SJCRH30 (cell line): Measurements from ENCODE around the gene CDK17. TPM values are rescaled to one million over a fixed set of nuclear protein-coding genes. Genes with fewer than 3 reads are reported as not detected.
A peak's percentile ranks its signal among the peaks of the same experiment; 100 is the strongest.
"Not testable (repeated sequence)": the region's sequence is repeated elsewhere in the genome, so short reads cannot be mapped to it uniquely, and the experiment has no call there.

Experiments used
- DNase-seq, 2 experiments: peaks; one replicate each; pipeline ENCODE4 v3.0.0-alpha.2; 2015 to 2020
- H3K27ac ChIP-seq: fragments of 250-450 bp; sonication (Bioruptor Pico); 2 replicates; pipeline ENCODE4 v1.5.1; 2020; ENCODE audit warnings: mild to moderate bottlenecking, moderate library complexity
- H3K27me3 ChIP-seq: fragments of 250-450 bp; sonication (Bioruptor Pico); 2 replicates; pipeline ENCODE4 v1.5.1; 2020; ENCODE audit warnings: mild to moderate bottlenecking, moderate library complexity
- H3K36me3 ChIP-seq: fragments of 250-450 bp; sonication (Bioruptor Pico); 2 replicates; pipeline ENCODE4 v1.5.1; 2020; ENCODE audit warnings: mild to moderate bottlenecking, moderate library complexity
- H3K4me1 ChIP-seq: fragments of 250-450 bp; sonication (Bioruptor Pico); 2 replicates; pipeline ENCODE4 v1.5.1; 2020; ENCODE audit warnings: mild to moderate bottlenecking, moderate library complexity
- H3K4me3 ChIP-seq: fragments of 250-450 bp; sonication (Bioruptor Pico); 2 replicates; pipeline ENCODE4 v1.5.1; 2020; ENCODE audit warnings: mild to moderate bottlenecking, moderate library complexity
- H3K9me3 ChIP-seq: fragments of 250-450 bp; sonication (Bioruptor Pico); replicated peaks from 2 replicates; pipeline ENCODE4 v1.5.1; 2020; ENCODE audit warnings: mild to moderate bottlenecking, moderate library complexity
- total RNA-seq: library from RNA; depleted of rRNA; stranded (reverse); fragments of >200 nt; shearing (Covaris generic); gene quantifications from 2 replicates; pipeline ENCODE4 v1.2.3, GENCODE V29; 2014; rRNA removed

CDK17 gene
- total RNA-seq, result 20.7 and 28.0 TPM in 2 replicates

GRCh38 chr12:96399919-96400630, at the start of gene CDK17:
TSS of gene CDK17 (minus strand) at chr12:96400439. CDS start at chr12:96334836, 65,603 bp downstream.
- Histone ChIP-seq H3K36me3 (no peaks in the 10 kb centered on the region), H3K27ac (peak within 1 kb of the TSS; percentile 83), H3K4me1 (peaks cover 9% of the 10 kb centered on the region), H3K9me3 (no peaks in the 10 kb centered on the region), H3K27me3 (no peaks in the 10 kb centered on the region), H3K4me3 (peak within 1 kb of the TSS; percentile 96)
- peak; percentile 76 to 81 for DNase-seq

- Histone ChIP-seq H3K4me1 (no peaks in the 10 kb centered on the region), H3K9me3 (no peaks in the 10 kb centered on the region), H3K4me3 (no peak overlapping the region), H3K27me3 (no peaks in the 10 kb centered on the region), H3K27ac (no peak overlapping the region), H3K36me3 (no peaks in the 10 kb centered on the region)
- DNase-seq, result no peak
Observed at GRCh38 chr12:96448300-96448699, 48.1 kb upstream of the CDK17 start.

GRCh38 chr12:96447256-96447655, 47.0 kb upstream of the CDK17 start:
- no peak for DNase-seq
- Histone ChIP-seq H3K36me3 (no peaks in the 10 kb centered on the region), H3K9me3 (no peaks in the 10 kb centered on the region), H3K27ac (no peak overlapping the region), H3K4me3 (no peak overlapping the region), H3K4me1 (no peaks in the 10 kb centered on the region), H3K27me3 (no peaks in the 10 kb centered on the region)

GRCh38 chr12:96445691-96446583, 45.7 kb upstream of the CDK17 start:
- no peak for DNase-seq
- Histone ChIP-seq H3K9me3 (no peaks in the 10 kb centered on the region), H3K27me3 (no peaks in the 10 kb centered on the region), H3K4me3 (no peak overlapping the region), H3K27ac (no peak overlapping the region), H3K4me1 (no peaks in the 10 kb centered on the region), H3K36me3 (no peaks in the 10 kb centered on the region)

GRCh38 chr12:96444399-96444798, 44.2 kb upstream of the CDK17 start:
- Histone ChIP-seq H3K9me3 (no peaks in the 10 kb centered on the region), H3K27ac (no peak overlapping the region), H3K27me3 (no peaks in the 10 kb centered on the region), H3K36me3 (no peaks in the 10 kb centered on the region), H3K4me1 (no peaks in the 10 kb centered on the region), H3K4me3 (no peak overlapping the region)
- DNase-seq, result no peak

GRCh38 chr12:96442906-96443305, 42.7 kb upstream of the CDK17 start:
- H3K36me3 ChIP-seq, result no peaks in the 10 kb centered on the region
- no peak overlapping the region for H3K27ac ChIP-seq
- DNase-seq, result no peak

GRCh38 chr12:96441816-96442215, 41.6 kb upstream of the CDK17 start:
- no peak for DNase-seq
- H3K36me3 ChIP-seq, result no peaks in the 10 kb centered on the region
- H3K27ac ChIP-seq, result no peak overlapping the region
- H3K27me3 ChIP-seq, result no peaks in the 10 kb centered on the region
- no peaks in the 10 kb centered on the region for H3K4me1 ChIP-seq
- H3K9me3 ChIP-seq, result no peaks in the 10 kb centered on the region
- no peak overlapping the region for H3K4me3 ChIP-seq

More at GRCh38 chr12:96442906-96443305, 42.7 kb upstream of the CDK17 start:
- no peaks in the 10 kb centered on the region for H3K9me3 ChIP-seq
- H3K27me3 ChIP-seq, result no peaks in the 10 kb centered on the region
- H3K4me1 ChIP-seq, result no peaks in the 10 kb centered on the region
- no peak overlapping the region for H3K4me3 ChIP-seq

- H3K27ac ChIP-seq, result no peak overlapping the region
- H3K36me3 ChIP-seq, result no peaks in the 10 kb centered on the region
- no peaks in the 10 kb centered on the region for H3K27me3 ChIP-seq
- H3K9me3 ChIP-seq, result no peaks in the 10 kb centered on the region
- no peak overlapping the region for H3K4me3 ChIP-seq
- no peak for DNase-seq
- no peaks in the 10 kb centered on the region for H3K4me1 ChIP-seq
Observed at GRCh38 chr12:96438330-96438729, 38.1 kb upstream of the CDK17 start.

- Histone ChIP-seq H3K36me3 (no peaks in the 10 kb centered on the region), H3K27me3 (no peaks in the 10 kb centered on the region), H3K4me1 (no peaks in the 10 kb centered on the region), H3K4me3 (no peak overlapping the region), H3K27ac (no peak overlapping the region), H3K9me3 (no peaks in the 10 kb centered on the region)
- DNase-seq, result no peak
Observed at GRCh38 chr12:96437171-96437445, 36.9 kb upstream of the CDK17 start.

- Histone ChIP-seq H3K4me1 (no peaks in the 10 kb centered on the region), H3K27ac (no peak overlapping the region), H3K36me3 (no peaks in the 10 kb centered on the region), H3K4me3 (no peak overlapping the region), H3K27me3 (no peaks in the 10 kb centered on the region), H3K9me3 (no peaks in the 10 kb centered on the region)
- no peak for DNase-seq
Observed at GRCh38 chr12:96436366-96437170, 36.3 kb upstream of the CDK17 start.

GRCh38 chr12:96434107-96434506, 33.9 kb upstream of the CDK17 start:
- no peaks in the 10 kb centered on the region for H3K4me1 ChIP-seq
- H3K9me3 ChIP-seq, result no peaks in the 10 kb centered on the region
- no peaks in the 10 kb centered on the region for H3K27me3 ChIP-seq
- no peak overlapping the region for H3K27ac ChIP-seq
- DNase-seq, result peak; percentile 8 to 16
- H3K36me3 ChIP-seq, result no peaks in the 10 kb centered on the region
- H3K4me3 ChIP-seq, result no peak overlapping the region

GRCh38 chr12:96432496-96433321, 32.5 kb upstream of the CDK17 start:
- H3K4me3 ChIP-seq, H3K9me3 ChIP-seq, H3K27ac ChIP-seq, H3K4me1 ChIP-seq, DNase-seq, H3K36me3 ChIP-seq, H3K27me3 ChIP-seq: not testable (repeated sequence)

- Histone ChIP-seq H3K9me3 (no peaks in the 10 kb centered on the region), H3K36me3 (no peaks in the 10 kb centered on the region), H3K4me1 (peaks cover 10% of the 10 kb centered on the region), H3K4me3 (no peak overlapping the region), H3K27ac (no peak overlapping the region), H3K27me3 (no peaks in the 10 kb centered on the region)
- DNase-seq, result no peak
Observed at GRCh38 chr12:96431067-96431466, 30.8 kb upstream of the CDK17 start.

- peaks cover 10% of the 10 kb centered on the region for H3K4me1 ChIP-seq
- no peaks in the 10 kb centered on the region for H3K27me3 ChIP-seq
- H3K36me3 ChIP-seq, result no peaks in the 10 kb centered on the region
- DNase-seq, result peak; percentile 83 to 85
- H3K9me3 ChIP-seq, result no peaks in the 10 kb centered on the region
- H3K4me3 ChIP-seq, result peak overlapping the region; percentile 32
- peak overlapping the region; percentile 83 for H3K27ac ChIP-seq
Observed at GRCh38 chr12:96427269-96427729, 27.1 kb upstream of the CDK17 start.
